Left lung (tissue), 14 donors: Measurements from ENCODE around the gene SWI5. TPM values are rescaled to one million over a fixed set of nuclear protein-coding genes. Genes with fewer than 3 reads are reported as not detected.
"Not testable (repeated sequence)": the region's sequence is repeated elsewhere in the genome, so short reads cannot be mapped to it uniquely, and the experiment has no call there.

Experiments
- ATAC-seq: fragments of 200-7000 bp; cut with Tn5 transposase; one replicate; pipeline ENCODE4 v1.9.1; 2020; ENCODE audit warnings: moderate library complexity
- DNase-seq, 4 donors: peaks; one replicate each; pipeline ENCODE4 v3.0.0-alpha.2; 2013 to 2020
- H3K27ac ChIP-seq, 2 donors: fragments of 200-600 bp; sonication (generic) in 1 of 2; one replicate each; pipeline versions ENCODE4 v1.5.0 to v1.8.0; 2020 to 2021
- H3K27me3 ChIP-seq, 2 donors: fragments of 200-600 bp; sonication (generic) in 1 of 2; one replicate each; pipeline versions ENCODE4 v1.5.0 to v1.8.0; 2020 to 2021
- H3K36me3 ChIP-seq, 2 donors: fragments of 200-600 bp; sonication (generic) in 1 of 2; one replicate each; pipeline versions ENCODE4 v1.5.0 to v1.8.0; 2020 to 2021
- H3K4me1 ChIP-seq, 2 donors: fragments of 200-600 bp; one replicate each; pipeline ENCODE4 v1.8.0; 2021
- H3K4me3 ChIP-seq, 2 donors: fragments of 200-600 bp; sonication (generic) in 1 of 2; one replicate each; pipeline versions ENCODE4 v1.5.0 to v1.8.0; 2020 to 2021; ENCODE audit warnings: mild to moderate bottlenecking in 1 of 2
- H3K9me3 ChIP-seq, 2 donors: fragments of 200-600 bp; sonication (generic) in 1 of 2; one replicate each; pipeline versions ENCODE4 v1.5.0 to v1.8.0; 2020 to 2021
- CTCF ChIP-seq, 2 donors: fragments of 200-600 bp; sonication (generic) in 1 of 2; IDR thresholded peaks; one replicate each; pipeline versions ENCODE4 v1.5.0 to v1.8.0; 2021; ENCODE audit warnings: antibody characterized with exemption in 2 of 2
- intact Hi-C, 2 donors: fragments of 100-400 bp; cut with DNase I; formaldehyde crosslinking; loops; one replicate each; pipeline versions ENCODE4 v1.11.2 to v1.14.2; 2022
- long read RNA-seq, 12 donors: library from polyadenylated mRNA in 2 of 12; unstranded in 2 of 12; transcript quantifications; one replicate each; pipeline ENCODE4 v2.0.0 and lab custom pipeline, GENCODE V29; 2019 to 2026
- polyA plus RNA-seq, 6 donors: library from polyadenylated mRNA; unstranded; fragments of 120-200 nt; gene quantifications; one replicate each; pipeline ENCODE4 v1.2.1, GENCODE V29; 2013; ENCODE audit not compliant: insufficient read length in 6 of 6
- total RNA-seq, 2 donors: library from RNA; stranded (reverse); fragmentation: NEBNext Ultra II Directional; extraction: Animal tissue kit (Norgen Biotek cat#: 25700); gene quantifications; one replicate each; pipeline ENCODE4 v1.2.1, GENCODE V29; 2021
- donor health status: DM: no; HTN: yes; CAD: no.
- donor health status: DM: no; HTN: no; CAD: no.

Gene SWI5
- 10 to 100 TPM; 16.2 to 25.6 TPM for total RNA-seq
- polyA plus RNA-seq, result 10 to 100 TPM; 29.9 to 36.9 (median 32.5) TPM
- long read RNA-seq, donor 1, transcript SWI5-203 (5 exons, 763 nt), result major isoform, 19 of 26 reads
- long read RNA-seq, donor 1, partial matches to known transcripts, result 5 of 26 reads
- long read RNA-seq, donor 1, other reads (novel, unspliced or antisense), result 0 of 26 reads
- long read RNA-seq, donor 2, transcript SWI5-203 (5 exons, 763 nt), result major isoform, 11 of 23 reads
- long read RNA-seq, donor 2, partial matches to known transcripts, result 7 of 23 reads
- long read RNA-seq, donor 2, other reads (novel, unspliced or antisense), result 0 of 23 reads
- long read RNA-seq, donor 3, transcript SWI5-203 (5 exons, 763 nt), result major isoform, 11 of 13 reads
- long read RNA-seq, donor 3, partial matches to known transcripts, result 0 of 13 reads
- long read RNA-seq, donor 3, other reads (novel, unspliced or antisense), result 0 of 13 reads
- long read RNA-seq, donor 4, transcript SWI5-203 (5 exons, 763 nt), result major isoform, 32 of 41 reads
- long read RNA-seq, donor 4, partial matches to known transcripts, result 6 of 41 reads
- long read RNA-seq, donor 4, other reads (novel, unspliced or antisense), result 0 of 41 reads
- long read RNA-seq, donor 5, transcript SWI5-201 (5 exons, 980 nt), result minor isoform, 5 of 23 reads
- long read RNA-seq, donor 5, transcript SWI5-203 (5 exons, 763 nt), result major isoform, 13 of 23 reads
- long read RNA-seq, donor 5, partial matches to known transcripts, result 5 of 23 reads
- long read RNA-seq, donor 5, other reads (novel, unspliced or antisense), result 0 of 23 reads
- long read RNA-seq, donor 6, transcript SWI5-203 (5 exons, 763 nt), result major isoform, 15 of 19 reads
- long read RNA-seq, donor 6, partial matches to known transcripts, result 0 of 19 reads
- long read RNA-seq, donor 6, other reads (novel, unspliced or antisense), result 0 of 19 reads
- long read RNA-seq, donor 7, transcript SWI5-203 (5 exons, 763 nt), result major isoform, 9 of 11 reads
- long read RNA-seq, donor 7, partial matches to known transcripts, result 0 of 11 reads
- long read RNA-seq, donor 7, other reads (novel, unspliced or antisense), result 0 of 11 reads
- long read RNA-seq, donor 8, transcript SWI5-203 (5 exons, 763 nt), result major isoform, 12 of 13 reads
- long read RNA-seq, donor 8, partial matches to known transcripts, result 0 of 13 reads
- long read RNA-seq, donor 8, other reads (novel, unspliced or antisense), result 0 of 13 reads
- long read RNA-seq, donor 9, result 0 reads
- long read RNA-seq, donor 10, transcript SWI5-203 (5 exons, 763 nt), result major isoform, 14 of 20 reads
- long read RNA-seq, donor 10, partial matches to known transcripts, result 5 of 20 reads
- long read RNA-seq, donor 10, other reads (novel, unspliced or antisense), result 0 of 20 reads
- long read RNA-seq, donor 11, transcript SWI5-203 (5 exons, 763 nt), result major isoform, 8 of 11 reads
- long read RNA-seq, donor 11, partial matches to known transcripts, result 0 of 11 reads
- long read RNA-seq, donor 11, other reads (novel, unspliced or antisense), result 0 of 11 reads
- long read RNA-seq, donor 12, transcript SWI5-203 (5 exons, 763 nt), result major isoform, 16 of 21 reads
- long read RNA-seq, donor 12, transcript SWI5-201 (5 exons, 980 nt), result minor isoform, 5 of 21 reads
- long read RNA-seq, donor 12, partial matches to known transcripts, result 0 of 21 reads
- long read RNA-seq, donor 12, other reads (novel, unspliced or antisense), result 0 of 21 reads

- intact Hi-C loops, result no loop called here
Measured at GRCh38 chr9:128276008-128276573, at the start of gene SWI5. Gene SWI5 (plus strand): TSS chr9:128276276.

GRCh38 chr9:128226412-128226801 is 49.7 kb upstream of the SWI5 start:
- DNase-seq (no peak), ATAC-seq (no peak)
- Histone ChIP-seq H3K36me3 (no peaks in the 10 kb centered on the region), H3K9me3 (no peaks in the 10 kb centered on the region), H3K4me3 (no peak overlapping the region), H3K27ac (no peak overlapping the region), H3K4me1 (no peaks in the 10 kb centered on the region), H3K27me3 (no peaks in the 10 kb centered on the region)
- intact Hi-C loops, result no loop called here
- no peak for TF ChIP-seq CTCF (IDR thresholded peaks at IDR 0.05)

More at GRCh38 chr9:128276008-128276573, at the start of gene SWI5:
- DNase-seq (peak; percentile 98 to 100 (median 100)), ATAC-seq (peak; percentile 96)
- TF ChIP-seq CTCF (IDR thresholded peaks at IDR 0.05), result no peak
- Histone ChIP-seq H3K27me3 (no peaks in the 10 kb centered on the region), H3K36me3 (peaks cover 0 to 27% of the 10 kb centered on the region in 2 donors), H3K4me3 (peak within 1 kb of the TSS; percentile 96 to 97), H3K27ac (peak within 1 kb of the TSS; percentile 81 to 86), H3K4me1 (peaks cover 12 to 41% of the 10 kb centered on the region in 2 donors), H3K9me3 (no peaks in the 10 kb centered on the region)

GRCh38 chr9:128230897-128231296 is 45.2 kb upstream of the SWI5 start:
- ATAC-seq, H3K4me1 ChIP-seq, H3K27ac ChIP-seq, DNase-seq, H3K9me3 ChIP-seq, H3K27me3 ChIP-seq, intact Hi-C loops, H3K36me3 ChIP-seq, H3K4me3 ChIP-seq: not testable (repeated sequence)

- intact Hi-C loops, result no loop called here
- Histone ChIP-seq H3K4me3 (no peak overlapping the region), H3K4me1 (no peaks in the 10 kb centered on the region), H3K27me3 (no peaks in the 10 kb centered on the region), H3K9me3 (no peaks in the 10 kb centered on the region), H3K27ac (no peak overlapping the region), H3K36me3 (no peaks in the 10 kb centered on the region)
- ATAC-seq (peak; percentile 23), DNase-seq (no peak)
- no peak for TF ChIP-seq CTCF (IDR thresholded peaks at IDR 0.05)
Measured at GRCh38 chr9:128231638-128232527, 44.2 kb upstream of the SWI5 start.
